HEK293T (cell line): ENCODE results near the gene ABHD14A.

Source experiments
- CTCF ChIA-PET: fragments of 350-600 bp; formaldehyde crosslinking; extraction: SDS; loops from one replicate; lab custom pipeline; 2021; ENCODE audit warnings: antibody characterized with exemption, inconsistent platforms; lab: Yijun Ruan, JAX
- POLR2A ChIA-PET: fragments of 350-600 bp; formaldehyde crosslinking; extraction: SDS; loops from one replicate; lab custom pipeline; 2020; ENCODE audit warnings: antibody characterized with exemption, inconsistent platforms; lab: Yijun Ruan, JAX
- DNase-seq: peaks from one replicate; pipeline ENCODE4 v3.0.0; 2012; ENCODE audit warnings: mixed read lengths; ENCODE audit errors: extremely low spot score
- ARNT ChIP-seq: fragments of 450-650 bp; IDR thresholded peaks from 2 replicates; pipeline ENCODE4 v1.6.1; 2017; ENCODE audit warnings: mild to moderate bottlenecking
- BHLHE40 ChIP-seq: fragments of 450-650 bp; IDR thresholded peaks from 2 replicates; pipeline ENCODE4 v1.6.1; 2016; ENCODE audit warnings: mild to moderate bottlenecking, moderate library complexity, borderline replicate concordance
- CTBP1 ChIP-seq: fragments of 450-650 bp; IDR thresholded peaks from 2 replicates; pipeline ENCODE4 v1.6.1; 2016; ENCODE audit warnings: borderline replicate concordance
- ELF4 ChIP-seq: fragments of 450-650 bp; IDR thresholded peaks from 2 replicates; pipeline ENCODE4 v1.6.1; 2017; ENCODE audit warnings: antibody characterized with exemption
- FOXA1 ChIP-seq: fragments of 450-650 bp; IDR thresholded peaks from 2 replicates; pipeline ENCODE4 v1.6.1; 2016; ENCODE audit warnings: mild to moderate bottlenecking
- FOXK2 ChIP-seq: fragments of 450-650 bp; IDR thresholded peaks from 2 replicates; pipeline ENCODE4 v1.6.1; 2016; ENCODE audit warnings: mild to moderate bottlenecking
- FOXM1 ChIP-seq: fragments of 450-650 bp; IDR thresholded peaks from 2 replicates; pipeline ENCODE4 v1.6.1; 2017; ENCODE audit warnings: mild to moderate bottlenecking, borderline replicate concordance
- HDGF ChIP-seq: fragments of 450-650 bp; IDR thresholded peaks from 2 replicates; pipeline ENCODE4 v1.6.1; 2017; ENCODE audit warnings: antibody characterized with exemption, borderline replicate concordance
- L3MBTL2 ChIP-seq: fragments of 450-650 bp; conservative IDR thresholded peaks from 2 replicates; pipeline ENCODE4 v1.6.1; 2016; ENCODE audit warnings: mild to moderate bottlenecking
- LEF1 ChIP-seq: fragments of 450-650 bp; IDR thresholded peaks from 2 replicates; pipeline ENCODE4 v1.6.1; 2017; ENCODE audit warnings: mild to moderate bottlenecking, borderline replicate concordance
- NFRKB ChIP-seq: fragments of 450-650 bp; IDR thresholded peaks from 2 replicates; pipeline ENCODE4 v1.6.1; 2016; ENCODE audit warnings: mild to moderate bottlenecking, moderate library complexity
- SP1 ChIP-seq: fragments of 450-650 bp; IDR thresholded peaks from 2 replicates; pipeline ENCODE4 v1.6.1; 2017
- SUZ12 ChIP-seq: fragments of 450-650 bp; IDR thresholded peaks from 2 replicates; pipeline ENCODE4 v1.6.1; 2016; ENCODE audit warnings: mild to moderate bottlenecking
- TARDBP ChIP-seq: fragments of 450-650 bp; IDR thresholded peaks from 2 replicates; pipeline ENCODE4 v1.6.1; 2016
- ZNF384 ChIP-seq: fragments of 450-650 bp; IDR thresholded peaks from 2 replicates; pipeline ENCODE4 v1.6.1; 2016
- TF ChIP-seq, protein P1 (sequence below): fragments of 450-650 bp; IDR thresholded peaks from 2 replicates; pipeline ENCODE4 v1.6.1; 2016

Gene ABHD14A

DNA sequence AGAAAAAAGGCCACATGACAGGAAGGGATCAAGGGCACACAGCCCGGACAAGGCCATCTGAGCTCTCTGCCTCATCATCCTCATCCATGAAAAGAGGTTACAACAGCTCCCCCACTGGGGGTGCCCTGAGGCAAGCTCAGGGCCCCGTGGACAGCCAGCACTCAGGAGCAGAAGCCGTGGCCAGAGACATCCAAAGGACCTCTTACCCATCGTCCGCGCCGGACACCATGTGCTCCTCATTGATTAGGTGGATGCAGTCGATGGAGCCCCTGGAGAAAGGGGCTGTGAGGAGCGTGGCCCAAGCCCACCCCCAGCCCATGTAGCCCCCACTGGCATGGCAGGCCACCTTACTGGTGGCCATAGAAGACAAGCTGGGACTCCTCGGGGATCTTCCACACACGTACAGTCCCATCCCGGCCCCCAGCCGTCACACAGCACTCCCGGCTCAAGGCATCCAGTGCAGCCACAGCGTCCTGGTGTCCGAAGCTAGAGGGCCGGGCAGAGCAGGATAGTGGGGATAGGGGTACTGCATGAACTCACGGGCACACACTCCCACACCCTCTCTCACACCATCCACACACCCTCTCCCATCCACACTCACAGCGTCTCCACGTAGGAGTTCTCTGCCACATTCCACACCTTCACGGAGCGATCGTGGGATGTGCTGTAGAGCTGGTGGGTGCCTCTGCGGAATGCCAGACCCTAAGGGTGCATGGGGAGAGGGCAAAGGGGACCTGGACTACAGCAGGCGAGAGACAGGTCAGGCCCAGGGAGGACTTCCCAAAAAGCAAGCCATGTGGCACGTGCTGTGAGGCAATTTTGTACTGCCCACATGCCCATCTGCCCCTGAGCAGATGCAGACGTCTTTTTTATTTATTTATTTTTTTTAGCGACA, 39.6 kb upstream of the ABHD14A start:
- POLR2A ChIA-PET: interaction anchor here (1.3 kb wide), 1 partner anchor 48 kb away, joined by 4 read pairs; no protein-coding TSS in a partner anchor
- TF ChIP-seq NFRKB (no peak), LEF1 (no peak), TARDBP (no peak), ZNF384 (no peak), SUZ12 (no peak), CTBP1 (no peak), FOXM1 (no peak), HDGF (no peak), ARNT (no peak), L3MBTL2 (no peak), ELF4 (no peak)
- TF ChIP-seq, protein P1, sequence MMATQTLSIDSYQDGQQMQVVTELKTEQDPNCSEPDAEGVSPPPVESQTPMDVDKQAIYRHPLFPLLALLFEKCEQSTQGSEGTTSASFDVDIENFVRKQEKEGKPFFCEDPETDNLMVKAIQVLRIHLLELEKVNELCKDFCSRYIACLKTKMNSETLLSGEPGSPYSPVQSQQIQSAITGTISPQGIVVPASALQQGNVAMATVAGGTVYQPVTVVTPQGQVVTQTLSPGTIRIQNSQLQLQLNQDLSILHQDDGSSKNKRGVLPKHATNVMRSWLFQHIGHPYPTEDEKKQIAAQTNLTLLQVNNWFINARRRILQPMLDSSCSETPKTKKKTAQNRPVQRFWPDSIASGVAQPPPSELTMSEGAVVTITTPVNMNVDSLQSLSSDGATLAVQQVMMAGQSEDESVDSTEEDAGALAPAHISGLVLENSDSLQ: no peak
- CTCF ChIA-PET: no interaction called here
- peak; percentile 2 for DNase-seq

- TF ChIP-seq BHLHE40 (no peak), L3MBTL2 (no peak), SUZ12 (no peak), ELF4 (no peak), FOXA1 (no peak), TARDBP (no peak), FOXK2 (no peak), CTBP1 (no peak), LEF1 (no peak), ARNT (no peak), NFRKB (no peak), FOXM1 (no peak), ZNF384 (no peak), HDGF (no peak), SP1 (no peak)
- TF ChIP-seq, protein P1: no peak
- no peak for DNase-seq
- ChIA-PET POLR2A (interaction anchor here (1.3 kb wide), 1 partner anchor 60 kb away, joined by 4 read pairs; the partner anchor contains the start of gene RPL29), CTCF (no interaction called here)
Observed at GRCh38 chr3:51935886-51936755, 38.7 kb upstream of the ABHD14A start.

DNA sequence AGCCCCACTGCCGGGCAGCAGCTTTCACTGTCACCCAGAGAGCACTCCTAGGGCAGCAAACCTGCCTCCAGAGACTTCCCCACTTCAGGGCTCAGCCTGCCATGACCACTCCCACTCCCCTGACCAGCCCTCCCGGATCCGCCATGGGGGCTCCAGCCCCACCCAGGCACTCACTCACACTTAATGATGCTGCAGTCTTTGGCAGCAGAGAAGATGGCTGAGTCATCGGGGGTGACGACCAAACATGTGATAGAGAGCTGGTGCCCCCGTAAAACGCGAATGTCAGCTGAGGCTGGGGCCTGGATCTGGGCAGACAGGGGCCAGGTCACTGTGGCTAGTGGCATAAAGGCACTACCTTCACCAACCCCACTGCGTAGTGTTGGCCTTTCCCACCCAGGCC, 37.9 kb upstream of the ABHD14A start:
- no peak for TF ChIP-seq FOXA1
- no peak for TF ChIP-seq L3MBTL2
- TF ChIP-seq TARDBP: no peak
- no peak for TF ChIP-seq CTBP1
- TF ChIP-seq SUZ12: no peak
- TF ChIP-seq ZNF384: no peak
- TF ChIP-seq BHLHE40: no peak
- DNase-seq: no peak
- CTCF ChIA-PET: interaction anchor here (0.6 kb wide), 1 partner anchor 445 kb away, joined by 3 read pairs; no protein-coding TSS in a partner anchor
- POLR2A ChIA-PET: interaction anchor here (1.3 kb wide), 1 partner anchor 59 kb away, joined by 4 read pairs; the partner anchor contains the start of gene RPL29

GRCh38 chr3:51937611-51938450, 37.0 kb upstream of the ABHD14A start:
- no peak for DNase-seq
- no peak for TF ChIP-seq L3MBTL2
- no peak for TF ChIP-seq LEF1
- TF ChIP-seq FOXM1: no peak
- TF ChIP-seq, protein P1: no peak
- TF ChIP-seq BHLHE40: no peak
- no peak for TF ChIP-seq FOXA1
- CTCF ChIA-PET: interaction anchor here (0.7 to 0.9 kb wide), 2 partner anchors 19 to 45 kb away, joined by 3 to 4 read pairs; partner anchors contain the start of gene ACY1
- POLR2A ChIA-PET: interaction anchor here (1.3 kb wide), 1 partner anchor 58 kb away, joined by 4 read pairs; the partner anchor contains the start of gene RPL29
